GM18505 (cell line): ENCODE results near the gene PDZK1IP1.

Experiments used
- ATAC-seq: cut with Tn5 transposase; IDR thresholded peaks from one replicate; pipeline ENCODE4 v1.9.1; 2021; ENCODE audit not compliant: unreplicated experiment
- POLR2A ChIP-seq: IDR thresholded peaks from 4 replicates; pipeline ENCODE4 v1.6.1; 2011; ENCODE audit warnings: borderline replicate concordance; ENCODE audit not compliant: insufficient read depth, insufficient read length; ENCODE audit errors: extremely low read depth

Gene PDZK1IP1, protein sequence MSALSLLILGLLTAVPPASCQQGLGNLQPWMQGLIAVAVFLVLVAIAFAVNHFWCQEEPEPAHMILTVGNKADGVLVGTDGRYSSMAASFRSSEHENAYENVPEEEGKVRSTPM

GRCh38 chr1:47189844-47190508 lies at the start of gene PDZK1IP1:
Gene PDZK1IP1 (minus strand): TSS chr1:47190036. CDS start chr1:47189932, 104 bp downstream.
- no peak for TF ChIP-seq POLR2A
- no peak for ATAC-seq

DNA sequence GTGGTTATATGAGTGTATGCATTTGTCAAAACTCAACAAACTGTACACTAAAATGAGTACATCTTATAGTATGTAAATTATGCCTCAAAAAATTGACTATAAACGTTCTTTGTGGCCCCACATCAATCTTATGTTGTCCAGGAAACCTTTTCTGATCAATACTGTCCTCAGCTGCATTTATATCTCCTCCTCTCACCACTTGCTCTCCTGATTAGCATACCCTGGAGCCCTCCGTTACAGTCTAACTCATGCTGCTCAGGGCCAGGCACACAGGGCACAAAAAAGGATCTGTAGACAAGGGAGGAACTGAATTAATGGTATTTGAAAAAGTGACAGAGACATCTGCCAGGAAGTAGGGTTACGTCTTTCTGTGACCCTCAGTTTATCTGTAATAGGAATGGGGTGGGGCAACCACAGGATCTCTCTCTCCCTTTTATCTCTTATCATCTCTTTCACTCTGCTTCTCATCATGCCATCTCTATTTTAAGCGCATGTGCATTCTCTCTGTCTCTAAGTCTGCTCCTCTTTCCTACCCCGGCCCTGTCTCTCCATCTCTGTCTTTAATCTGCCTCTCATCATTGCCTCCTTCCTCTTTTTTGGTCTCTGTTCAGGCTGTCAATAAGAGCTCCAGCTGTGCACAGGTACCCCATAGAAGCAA lies 49.2 kb upstream of the PDZK1IP1 start:
- TF ChIP-seq POLR2A, result no peak
- ATAC-seq, result no peak

DNA sequence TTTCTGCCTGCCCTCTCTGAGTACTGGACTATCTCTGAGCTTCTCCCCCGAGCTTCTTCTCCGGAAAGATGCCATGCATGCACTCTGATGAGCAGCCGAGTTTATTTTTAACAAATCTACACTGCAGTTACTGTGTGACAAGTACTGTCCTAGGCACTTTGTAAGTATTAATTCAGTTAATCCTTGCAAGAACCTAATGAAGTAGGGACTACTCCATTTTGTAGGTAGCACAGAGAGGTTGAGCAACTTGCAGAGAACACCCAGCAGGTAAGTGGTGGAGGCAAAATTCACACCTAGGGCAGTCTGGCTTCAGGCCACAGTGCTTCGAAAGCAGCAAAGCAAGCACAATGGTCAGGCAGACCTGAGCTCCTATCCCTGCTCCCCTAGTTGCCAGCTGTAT lies 46.0 kb upstream of the PDZK1IP1 start:
- no peak for ATAC-seq
- no peak for TF ChIP-seq POLR2A

- ATAC-seq, result no peak
- no peak for TF ChIP-seq POLR2A
These were observed 45.4 kb upstream of the PDZK1IP1 start for GRCh38 chr1:47235241-47235681.

GRCh38 chr1:47233186-47233585 lies 43.4 kb upstream of the PDZK1IP1 start:
- no peak for ATAC-seq
- TF ChIP-seq POLR2A, result no peak

DNA sequence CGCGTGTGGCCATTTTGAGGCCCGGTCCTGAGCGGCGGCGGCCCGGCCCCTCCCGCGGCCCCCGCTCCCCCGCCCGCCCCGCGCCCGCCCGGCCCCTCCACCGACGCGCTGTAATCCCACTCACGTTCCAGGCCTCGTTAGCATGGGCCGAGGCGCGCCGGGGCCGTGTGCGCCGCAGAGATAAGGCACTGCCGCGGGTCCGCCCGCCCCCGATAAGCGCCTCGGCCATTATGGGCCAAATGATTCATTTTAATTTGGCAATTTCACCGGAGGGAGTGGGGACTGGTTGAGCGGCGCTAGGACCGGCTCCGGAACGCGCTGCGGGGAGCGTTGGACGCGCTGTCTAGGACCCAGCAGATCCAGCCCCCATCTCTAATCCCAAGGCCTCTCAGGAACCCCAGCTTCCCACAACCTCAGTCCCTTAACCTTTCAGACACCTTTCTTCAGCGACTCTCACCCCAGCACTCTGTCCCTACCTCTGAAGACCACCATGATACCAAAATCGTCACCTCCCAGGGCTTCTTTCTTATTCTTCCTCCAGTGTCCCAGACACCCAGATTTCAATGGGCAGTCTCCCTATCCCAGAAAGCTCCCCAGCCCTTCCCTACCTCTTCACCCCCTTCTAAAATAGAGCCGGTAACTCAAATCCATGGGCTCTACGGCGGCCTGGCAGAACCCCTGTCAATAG lies 42.5 kb upstream of the PDZK1IP1 start, which contains the start of gene TAL1:
TAL1 (minus strand) TSS at position 39 of the 688 bp plus-strand sequence. CDS start 6,337 bp downstream, outside the sequence.
- ATAC-seq, result no peak
- no peak for TF ChIP-seq POLR2A

GRCh38 chr1:47231301-47232186 lies 41.7 kb upstream of the PDZK1IP1 start:
- no peak for ATAC-seq

DNA sequence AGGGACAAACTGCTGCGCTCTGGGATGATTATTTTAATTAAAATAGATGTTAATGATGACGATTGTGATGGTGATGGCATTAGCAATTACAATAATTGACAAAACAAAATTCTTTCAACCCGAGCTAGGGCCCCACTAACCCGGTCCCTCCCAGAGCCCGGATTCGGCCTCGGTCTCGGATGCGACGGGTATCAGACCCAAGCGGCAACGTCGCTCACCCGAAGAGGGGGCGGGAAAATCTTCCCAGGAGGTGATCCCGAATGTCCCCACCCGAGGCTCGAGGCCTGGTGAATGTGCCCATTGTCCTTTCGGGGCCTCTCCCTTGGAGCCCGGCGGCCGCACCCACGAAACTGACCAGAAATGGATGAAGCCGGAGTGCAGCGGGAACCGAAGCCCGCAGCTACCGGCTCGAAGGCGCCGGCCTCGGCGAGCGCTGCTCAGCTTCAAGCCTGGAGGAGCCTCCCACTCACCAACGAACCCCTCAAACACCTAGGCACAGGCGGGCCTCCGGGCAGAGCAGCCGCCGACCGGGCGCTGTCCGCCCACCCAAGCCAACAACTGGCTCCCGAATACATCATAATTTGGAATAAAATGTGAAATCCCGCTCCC lies 41.0 kb upstream of the PDZK1IP1 start:
- TF ChIP-seq POLR2A, result no peak
- no peak for ATAC-seq

More at GRCh38 chr1:47231301-47232186, 41.7 kb upstream of the PDZK1IP1 start:
- TF ChIP-seq POLR2A, result no peak

DNA sequence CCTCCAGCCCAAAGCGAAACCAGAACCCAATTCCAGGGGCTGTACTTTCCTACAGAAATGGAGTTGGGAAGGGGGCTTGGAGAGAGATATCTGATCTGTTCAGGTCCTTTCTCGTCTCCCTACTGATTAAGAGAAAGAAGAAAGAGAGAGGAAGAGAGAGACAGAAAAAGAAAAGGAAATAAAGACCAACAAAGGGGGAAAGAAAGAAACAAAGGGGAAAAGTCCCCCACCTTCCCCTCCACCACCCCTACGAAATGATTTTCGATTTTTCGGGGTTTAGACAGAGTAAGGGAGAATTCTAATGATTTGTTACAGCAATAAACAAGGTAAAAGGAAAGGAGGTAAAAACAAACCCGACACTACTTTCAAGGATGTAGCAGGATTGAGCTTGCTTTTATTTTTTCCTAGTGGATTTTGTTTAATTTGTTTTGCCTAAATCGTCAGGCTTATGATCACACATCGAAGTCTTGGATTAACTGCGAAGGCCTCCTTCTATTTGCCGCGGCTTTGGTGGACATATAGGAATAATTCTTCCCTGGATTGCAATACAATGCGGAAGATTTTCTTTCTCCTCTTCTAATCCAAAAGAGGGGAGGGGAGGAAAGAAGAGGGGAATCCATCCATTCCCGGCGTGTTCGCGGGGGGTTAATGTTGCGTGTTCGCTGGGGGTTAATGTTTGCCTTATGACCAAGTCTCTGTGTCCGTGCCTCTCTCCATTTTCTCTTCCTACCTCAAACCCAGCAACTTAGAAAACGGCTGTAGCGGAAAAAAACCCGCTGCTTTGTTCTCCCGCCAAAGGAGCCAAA lies 40.3 kb upstream of the PDZK1IP1 start:
- ATAC-seq, result no peak

GRCh38 chr1:47229031-47229885 lies 39.4 kb upstream of the PDZK1IP1 start:
- ATAC-seq, result no peak
- TF ChIP-seq POLR2A, result no peak

More for the DNA sequence above, 40.3 kb upstream of the PDZK1IP1 start:
- TF ChIP-seq POLR2A, result no peak

- TF ChIP-seq POLR2A, result no peak
- no peak for ATAC-seq
These were observed 38.8 kb upstream of the PDZK1IP1 start for GRCh38 chr1:47228644-47229030.
